ENCODE results near the gene GPD1L. TPM values are rescaled to one million over a fixed set of nuclear protein-coding genes. Genes with fewer than 3 reads are reported as not detected.

Gene GPD1L
- polyA plus RNA-seq, 1 experiment: 6.0 TPM

DNA sequence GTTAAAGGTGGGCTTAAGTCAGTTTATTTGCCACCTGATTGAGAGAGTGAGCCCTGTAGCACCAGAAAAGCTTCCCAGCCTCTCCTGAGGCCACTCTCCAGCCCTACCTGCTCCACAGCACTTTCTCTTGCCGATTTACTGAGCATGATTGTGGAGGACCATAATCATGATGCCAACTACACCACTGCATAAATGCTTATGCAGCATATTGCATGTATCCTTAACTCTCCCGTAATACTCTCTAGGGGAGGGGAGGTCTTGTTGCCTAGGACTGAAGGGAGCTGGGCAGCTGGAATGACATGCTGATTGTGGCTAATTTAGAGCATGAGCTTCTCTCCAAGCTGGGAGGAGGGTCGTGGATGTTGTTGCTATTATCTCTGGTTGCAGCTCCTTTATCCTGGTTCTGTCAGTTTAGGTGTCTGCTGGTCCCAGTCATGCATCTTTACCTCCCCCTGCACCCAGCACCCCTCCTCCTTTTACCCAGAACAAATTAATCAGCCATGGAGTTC, 54.3 kb downstream of the GPD1L start:
- TF ChIP-seq, protein P1, sequence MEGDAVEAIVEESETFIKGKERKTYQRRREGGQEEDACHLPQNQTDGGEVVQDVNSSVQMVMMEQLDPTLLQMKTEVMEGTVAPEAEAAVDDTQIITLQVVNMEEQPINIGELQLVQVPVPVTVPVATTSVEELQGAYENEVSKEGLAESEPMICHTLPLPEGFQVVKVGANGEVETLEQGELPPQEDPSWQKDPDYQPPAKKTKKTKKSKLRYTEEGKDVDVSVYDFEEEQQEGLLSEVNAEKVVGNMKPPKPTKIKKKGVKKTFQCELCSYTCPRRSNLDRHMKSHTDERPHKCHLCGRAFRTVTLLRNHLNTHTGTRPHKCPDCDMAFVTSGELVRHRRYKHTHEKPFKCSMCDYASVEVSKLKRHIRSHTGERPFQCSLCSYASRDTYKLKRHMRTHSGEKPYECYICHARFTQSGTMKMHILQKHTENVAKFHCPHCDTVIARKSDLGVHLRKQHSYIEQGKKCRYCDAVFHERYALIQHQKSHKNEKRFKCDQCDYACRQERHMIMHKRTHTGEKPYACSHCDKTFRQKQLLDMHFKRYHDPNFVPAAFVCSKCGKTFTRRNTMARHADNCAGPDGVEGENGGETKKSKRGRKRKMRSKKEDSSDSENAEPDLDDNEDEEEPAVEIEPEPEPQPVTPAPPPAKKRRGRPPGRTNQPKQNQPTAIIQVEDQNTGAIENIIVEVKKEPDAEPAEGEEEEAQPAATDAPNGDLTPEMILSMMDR (IDR thresholded peaks at IDR 0.05; ENCODE audit: low read depth, low read length): no peak
- DNase-seq (ENCODE audit: low read depth, low spot score): no peak
- Histone ChIP-seq H3K27me3 (ENCODE audit: control insufficient read depth, insufficient read depth, low read length) (no peaks in the 10 kb centered on the region), H3K9me3 (ENCODE audit: control insufficient read depth, insufficient read depth, low read length) (no peaks in the 10 kb centered on the region), H3K4me3 (ENCODE audit: low read depth, low read length) (no peak overlapping the region), H3K27ac (ENCODE audit: low read depth, low read length) (no peak overlapping the region)
- ChIA-PET POLR2A (no interaction called here), CTCF (no interaction called here)

- no peak for DNase-seq (ENCODE audit: low read depth, low spot score)
- CTCF ChIA-PET: interaction anchor here (0.7 kb wide), 1 partner anchor 10 kb away, joined by 4 read pairs; no protein-coding TSS in a partner anchor
- no peak overlapping the region for H3K4me3 ChIP-seq (ENCODE audit: low read depth, low read length)
- H3K27ac ChIP-seq (ENCODE audit: low read depth, low read length): no peak overlapping the region
- POLR2A ChIA-PET: no interaction called here
- no peaks in the 10 kb centered on the region for H3K27me3 ChIP-seq (ENCODE audit: control insufficient read depth, insufficient read depth, low read length)
- peaks cover 4% of the 10 kb centered on the region; the same call in 1 of the 2 replicates for H3K9me3 ChIP-seq (ENCODE audit: control insufficient read depth, insufficient read depth, low read length)
- TF ChIP-seq, protein P1 (IDR thresholded peaks at IDR 0.05; ENCODE audit: low read depth, low read length): no peak
Measured at GRCh38 chr3:32165442-32165841, 59.0 kb downstream of the GPD1L start.

- Histone ChIP-seq H3K4me3 (ENCODE audit: low read depth, low read length) (no peak overlapping the region), H3K27me3 (ENCODE audit: control insufficient read depth, insufficient read depth, low read length) (no peaks in the 10 kb centered on the region), H3K9me3 (ENCODE audit: control insufficient read depth, insufficient read depth, low read length) (peaks cover 7% of the 10 kb centered on the region; the same call in 1 of the 2 replicates), H3K27ac (ENCODE audit: low read depth, low read length) (no peak overlapping the region)
- DNase-seq (ENCODE audit: low read depth, low spot score): no peak
- CTCF ChIA-PET: no interaction called here
- POLR2A ChIA-PET: no interaction called here
- TF ChIP-seq, protein P1 (IDR thresholded peaks at IDR 0.05; ENCODE audit: low read depth, low read length): no peak
Measured at GRCh38 chr3:32166654-32167053, 60.2 kb downstream of the GPD1L start.

- TF ChIP-seq, protein P1 (IDR thresholded peaks at IDR 0.05; ENCODE audit: low read depth, low read length): no peak
- CTCF ChIA-PET: interaction anchor here (1.3 kb wide), 1 partner anchor 28 kb away, joined by 3 read pairs; no protein-coding TSS in a partner anchor
- no peak for DNase-seq (ENCODE audit: low read depth, low spot score)
- no peak overlapping the region for H3K4me3 ChIP-seq (ENCODE audit: low read depth, low read length)
- no peak overlapping the region for H3K27ac ChIP-seq (ENCODE audit: low read depth, low read length)
- POLR2A ChIA-PET: no interaction called here
- H3K27me3 ChIP-seq (ENCODE audit: control insufficient read depth, insufficient read depth, low read length): peaks cover 4% of the 10 kb centered on the region
- H3K9me3 ChIP-seq (ENCODE audit: control insufficient read depth, insufficient read depth, low read length): peaks cover 7% of the 10 kb centered on the region; the same call in 1 of the 2 replicates
Measured at GRCh38 chr3:32172420-32172819, 66.0 kb downstream of the GPD1L start.

GRCh38 chr3:32175607-32176197, 69.3 kb downstream of the GPD1L start:
- ChIA-PET CTCF (interaction anchor here (0.7 to 2.1 kb wide), 12 partner anchors 10 to 540 kb away, joined by 3 to 5 read pairs (median 4); no protein-coding TSS in a partner anchor), POLR2A (no interaction called here)
- peaks cover 4% of the 10 kb centered on the region for H3K27me3 ChIP-seq (ENCODE audit: control insufficient read depth, insufficient read depth, low read length)
- peak; percentile 23 for DNase-seq (ENCODE audit: low read depth, low spot score)
- peaks cover 1% of the 10 kb centered on the region; the same call in 1 of the 2 replicates for H3K9me3 ChIP-seq (ENCODE audit: control insufficient read depth, insufficient read depth, low read length)
- TF ChIP-seq, protein P1 (IDR thresholded peaks at IDR 0.05; ENCODE audit: low read depth, low read length): peak; percentile 67
- no peak overlapping the region for H3K27ac ChIP-seq (ENCODE audit: low read depth, low read length)
- no peak overlapping the region for H3K4me3 ChIP-seq (ENCODE audit: low read depth, low read length)
